HUES64 (cell line): ENCODE results near the gene GRB2.
A peak's percentile ranks its signal among the peaks of the same experiment; 100 is the strongest.

Experiments used
- H3K27ac ChIP-seq: 2 replicates; pipeline ENCODE4 v1.7.0; 2013; ENCODE audit warnings: low read depth, low read length, inconsistent platforms
- H3K27me3 ChIP-seq: 2 replicates; pipeline ENCODE4 v1.6.1; 2013; ENCODE audit warnings: mild to moderate bottlenecking, low read length; ENCODE audit not compliant: insufficient read depth
- H3K36me3 ChIP-seq: 2 replicates; pipeline ENCODE4 v1.6.1; 2013; ENCODE audit warnings: mild to moderate bottlenecking, low read length; ENCODE audit not compliant: insufficient read depth
- H3K4me1 ChIP-seq: 2 replicates; pipeline ENCODE4 v1.6.1; 2013; ENCODE audit warnings: mild to moderate bottlenecking, low read length, moderate library complexity; ENCODE audit not compliant: insufficient read depth
- H3K4me3 ChIP-seq: 2 replicates; pipeline ENCODE4 v1.5.1; 2013; ENCODE audit warnings: mild to moderate bottlenecking, low read length, moderate library complexity
- H3K9ac ChIP-seq: 2 replicates; pipeline ENCODE4 v1.6.1; 2013; ENCODE audit warnings: mild to moderate bottlenecking, low read depth, low read length
- H3K9me3 ChIP-seq: 2 replicates; pipeline ENCODE4 v1.6.1; 2013; ENCODE audit warnings: low read depth, low read length; ENCODE audit not compliant: insufficient read depth
- WGBS: fragments of 150-250, 120-280 bp; methylation state at CpG from one replicate; pipeline ENCODE4 v1.1.7; 2013; ENCODE audit warnings: missing lambda C conversion rate; 5-methylcytosine and 5-hydroxymethylcytosine counted together

GRB2 gene

GRCh38 chr17:75365931-75366275 lies 39.6 kb downstream of the GRB2 start:
- Histone ChIP-seq H3K27me3 (no peaks in the 10 kb centered on the region), H3K27ac (no peak overlapping the region), H3K4me1 (peaks cover 18% of the 10 kb centered on the region), H3K4me3 (no peak overlapping the region), H3K9me3 (no peaks in the 10 kb centered on the region), H3K36me3 (no peaks in the 10 kb centered on the region), H3K9ac (no peak overlapping the region)
- 93% methylated on average over 5 of the region's 6 CpGs for WGBS

- WGBS, result 88% methylated on average over 8 of the region's 8 CpGs
- Histone ChIP-seq H3K9me3 (no peaks in the 10 kb centered on the region), H3K4me3 (no peak overlapping the region), H3K36me3 (no peaks in the 10 kb centered on the region), H3K27me3 (no peaks in the 10 kb centered on the region), H3K27ac (no peak overlapping the region), H3K4me1 (peaks cover 12% of the 10 kb centered on the region), H3K9ac (no peak overlapping the region)
Measured at GRCh38 chr17:75365009-75365930, 40.2 kb downstream of the GRB2 start.

- WGBS, result 95% methylated on average over 2 of the region's 2 CpGs
- no peaks in the 10 kb centered on the region for H3K9me3 ChIP-seq
- no peak overlapping the region for H3K4me3 ChIP-seq
- H3K9ac ChIP-seq, result no peak overlapping the region
- H3K27me3 ChIP-seq, result no peaks in the 10 kb centered on the region
- H3K4me1 ChIP-seq, result peaks cover 11% of the 10 kb centered on the region
- no peak overlapping the region for H3K27ac ChIP-seq
- H3K36me3 ChIP-seq, result no peaks in the 10 kb centered on the region
Measured at GRCh38 chr17:75364078-75364477, 41.4 kb downstream of the GRB2 start.

- H3K27ac ChIP-seq, result no peak overlapping the region
- H3K27me3 ChIP-seq, result no peaks in the 10 kb centered on the region
- WGBS, result 45% methylated on average over 2 of the region's 2 CpGs
- no peak overlapping the region for H3K4me3 ChIP-seq
- no peak overlapping the region for H3K9ac ChIP-seq
- no peaks in the 10 kb centered on the region for H3K9me3 ChIP-seq
- no peaks in the 10 kb centered on the region for H3K36me3 ChIP-seq
- H3K4me1 ChIP-seq, result peaks cover 6% of the 10 kb centered on the region
Measured at GRCh38 chr17:75361996-75362395, 43.5 kb downstream of the GRB2 start.

- 48% methylated on average over 2 of the region's 3 CpGs for WGBS
- H3K4me3 ChIP-seq, result no peak overlapping the region
- no peaks in the 10 kb centered on the region for H3K36me3 ChIP-seq
- no peaks in the 10 kb centered on the region for H3K27me3 ChIP-seq
- no peak overlapping the region for H3K27ac ChIP-seq
- H3K4me1 ChIP-seq, result peaks cover 6% of the 10 kb centered on the region
- H3K9ac ChIP-seq, result no peak overlapping the region
- H3K9me3 ChIP-seq, result no peaks in the 10 kb centered on the region
Measured at GRCh38 chr17:75361344-75361743, 44.1 kb downstream of the GRB2 start.

- Histone ChIP-seq H3K4me3 (no peak overlapping the region), H3K9me3 (no peaks in the 10 kb centered on the region), H3K36me3 (no peaks in the 10 kb centered on the region), H3K27ac (no peak overlapping the region), H3K4me1 (peaks cover 12% of the 10 kb centered on the region), H3K9ac (no peak overlapping the region), H3K27me3 (no peaks in the 10 kb centered on the region)
- WGBS, result 85% methylated on average over 9 of the region's 9 CpGs
Measured at GRCh38 chr17:75356260-75356937, 49.1 kb downstream of the GRB2 start.

- Histone ChIP-seq H3K4me1 (peaks cover 26% of the 10 kb centered on the region), H3K9me3 (no peaks in the 10 kb centered on the region), H3K27ac (no peak overlapping the region), H3K4me3 (no peak overlapping the region), H3K27me3 (no peaks in the 10 kb centered on the region), H3K9ac (no peak overlapping the region), H3K36me3 (no peaks in the 10 kb centered on the region)
- 95% methylated on average over 8 of the region's 8 CpGs for WGBS
Measured at GRCh38 chr17:75353176-75353575, 52.3 kb downstream of the GRB2 start.

GRCh38 chr17:75352079-75352569 lies 53.4 kb downstream of the GRB2 start:
- no peaks in the 10 kb centered on the region for H3K27me3 ChIP-seq
- WGBS, result 41% methylated on average over 7 of the region's 7 CpGs
- peak overlapping the region; percentile 57; the same call in 1 of the 2 replicates for H3K27ac ChIP-seq
- no peak overlapping the region for H3K9ac ChIP-seq
- H3K4me1 ChIP-seq, result peaks cover 32% of the 10 kb centered on the region
- H3K9me3 ChIP-seq, result no peaks in the 10 kb centered on the region
- no peak overlapping the region for H3K4me3 ChIP-seq
- no peaks in the 10 kb centered on the region for H3K36me3 ChIP-seq

GRCh38 chr17:75350706-75351105 lies 54.8 kb downstream of the GRB2 start:
- no peak overlapping the region for H3K9ac ChIP-seq
- H3K9me3 ChIP-seq, result no peaks in the 10 kb centered on the region
- WGBS, result 80% methylated on average over 9 of the region's 9 CpGs
- no peaks in the 10 kb centered on the region for H3K36me3 ChIP-seq
- no peaks in the 10 kb centered on the region for H3K27me3 ChIP-seq
- H3K27ac ChIP-seq, result no peak overlapping the region
- no peak overlapping the region for H3K4me3 ChIP-seq
- peaks cover 44% of the 10 kb centered on the region for H3K4me1 ChIP-seq

GRCh38 chr17:75350029-75350428 lies 55.4 kb downstream of the GRB2 start:
- H3K4me1 ChIP-seq, result peaks cover 46% of the 10 kb centered on the region
- no peak overlapping the region for H3K9ac ChIP-seq
- no peak overlapping the region for H3K27ac ChIP-seq
- no peaks in the 10 kb centered on the region for H3K9me3 ChIP-seq
- no peak overlapping the region for H3K4me3 ChIP-seq
- H3K27me3 ChIP-seq, result no peaks in the 10 kb centered on the region
- no peaks in the 10 kb centered on the region for H3K36me3 ChIP-seq

GRCh38 chr17:75349589-75349988 lies 55.9 kb downstream of the GRB2 start:
- Histone ChIP-seq H3K27me3 (no peaks in the 10 kb centered on the region), H3K4me1 (peaks cover 46% of the 10 kb centered on the region), H3K27ac (no peak overlapping the region), H3K36me3 (no peaks in the 10 kb centered on the region), H3K9ac (no peak overlapping the region), H3K9me3 (no peaks in the 10 kb centered on the region), H3K4me3 (no peak overlapping the region)
- 95% methylated on average over 6 of the region's 8 CpGs for WGBS
